ENCODE results near the gene OPA1.

Gene OPA1

GRCh38 chr3:193729088-193729465 is 136.1 kb downstream of the OPA1 start:
- DNase-seq (ENCODE audit: low read depth), result no peak
- no peak overlapping the region for H3K4me3 ChIP-seq (ENCODE audit: control insufficient read depth, low read depth, low read length)
- TF ChIP-seq CTCF (IDR thresholded peaks at IDR 0.05; ENCODE audit: control insufficient read depth, insufficient read depth, low read depth, low read length, missing control alignments), result no peak

DNA sequence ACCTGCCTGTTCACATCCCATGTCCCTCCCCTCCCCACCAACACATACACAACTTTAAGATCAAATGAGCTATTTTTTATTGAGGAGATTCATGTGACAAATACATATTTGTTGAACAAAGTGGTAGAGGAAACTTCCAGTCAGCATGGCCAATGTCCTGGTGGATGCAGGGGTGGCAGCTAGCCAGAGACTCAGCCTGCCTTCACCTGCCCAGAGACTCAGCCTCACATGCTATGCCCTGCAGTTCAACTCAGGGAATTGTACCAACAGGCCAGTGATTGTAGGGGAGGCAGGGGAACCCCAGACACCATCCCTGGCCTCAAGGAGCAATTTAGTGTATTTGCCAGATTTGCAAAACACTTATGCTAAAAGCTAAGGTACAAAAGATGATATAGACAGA is 136.6 kb downstream of the OPA1 start:
- DNase-seq (ENCODE audit: low read depth), result no peak
- H3K4me3 ChIP-seq (ENCODE audit: control insufficient read depth, low read depth, low read length), result no peak overlapping the region
- no peak for TF ChIP-seq CTCF (IDR thresholded peaks at IDR 0.05; ENCODE audit: control insufficient read depth, insufficient read depth, low read depth, low read length, missing control alignments)

- no peak for TF ChIP-seq CTCF (IDR thresholded peaks at IDR 0.05; ENCODE audit: control insufficient read depth, insufficient read depth, low read depth, low read length, missing control alignments)
- no peak for DNase-seq (ENCODE audit: low read depth)
Measured at GRCh38 chr3:193730511-193730910, 137.5 kb downstream of the OPA1 start.

GRCh38 chr3:193730976-193731375 is 138.0 kb downstream of the OPA1 start:
- no peak for TF ChIP-seq CTCF (IDR thresholded peaks at IDR 0.05; ENCODE audit: control insufficient read depth, insufficient read depth, low read depth, low read length, missing control alignments)
- DNase-seq (ENCODE audit: low read depth), result no peak
- H3K4me3 ChIP-seq (ENCODE audit: control insufficient read depth, low read depth, low read length), result no peak overlapping the region

More at GRCh38 chr3:193730511-193730910, 137.5 kb downstream of the OPA1 start:
- no peak overlapping the region for H3K4me3 ChIP-seq (ENCODE audit: control insufficient read depth, low read depth, low read length)

DNA sequence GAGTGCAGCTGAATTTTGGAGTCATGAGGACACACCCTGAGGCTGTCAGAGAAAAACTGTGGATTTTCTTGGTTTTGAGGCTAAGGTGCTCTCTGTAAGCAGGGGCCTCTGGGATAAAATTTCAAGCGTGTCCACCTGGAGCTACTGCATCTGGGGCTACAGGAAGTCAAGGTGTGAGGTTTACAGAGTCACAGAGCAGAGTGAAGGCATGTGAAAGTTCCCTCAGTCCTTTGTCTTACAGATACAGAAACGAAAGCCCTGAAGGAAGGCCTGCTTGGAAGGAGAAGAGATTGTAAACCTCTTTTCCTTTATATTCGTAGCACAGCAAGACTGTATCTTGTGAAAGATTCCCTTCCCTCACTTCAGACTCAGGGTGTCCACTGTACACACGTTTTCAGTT is 138.6 kb downstream of the OPA1 start:
- no peak overlapping the region for H3K4me3 ChIP-seq (ENCODE audit: control insufficient read depth, low read depth, low read length)
- no peak for TF ChIP-seq CTCF (IDR thresholded peaks at IDR 0.05; ENCODE audit: control insufficient read depth, insufficient read depth, low read depth, low read length, missing control alignments)
- DNase-seq (ENCODE audit: low read depth), result no peak

DNA sequence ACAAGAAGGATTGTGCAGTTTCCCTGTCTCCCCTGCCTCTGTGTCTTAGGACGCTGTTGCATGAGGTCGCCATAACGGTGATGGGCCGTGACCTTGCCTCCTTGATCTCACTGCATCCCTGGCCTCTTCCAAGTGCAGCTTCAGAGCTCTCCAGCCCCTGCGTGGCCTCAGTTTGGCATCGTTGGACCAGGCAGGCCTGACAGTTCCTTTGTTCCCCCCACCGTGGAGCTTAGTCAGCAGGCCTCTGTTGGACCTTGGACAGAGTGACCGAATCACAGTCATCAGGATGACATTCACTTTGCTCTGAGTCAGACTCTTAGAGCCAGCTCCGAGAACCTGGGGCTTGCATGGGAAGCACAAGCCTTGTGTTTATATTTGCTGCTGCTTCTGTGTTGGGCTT is 139.4 kb downstream of the OPA1 start:
- DNase-seq (ENCODE audit: low read depth), result peak; percentile 10
- no peak overlapping the region for H3K4me3 ChIP-seq (ENCODE audit: control insufficient read depth, low read depth, low read length)
- TF ChIP-seq CTCF (IDR thresholded peaks at IDR 0.05; ENCODE audit: control insufficient read depth, insufficient read depth, low read depth, low read length, missing control alignments), result no peak

DNA sequence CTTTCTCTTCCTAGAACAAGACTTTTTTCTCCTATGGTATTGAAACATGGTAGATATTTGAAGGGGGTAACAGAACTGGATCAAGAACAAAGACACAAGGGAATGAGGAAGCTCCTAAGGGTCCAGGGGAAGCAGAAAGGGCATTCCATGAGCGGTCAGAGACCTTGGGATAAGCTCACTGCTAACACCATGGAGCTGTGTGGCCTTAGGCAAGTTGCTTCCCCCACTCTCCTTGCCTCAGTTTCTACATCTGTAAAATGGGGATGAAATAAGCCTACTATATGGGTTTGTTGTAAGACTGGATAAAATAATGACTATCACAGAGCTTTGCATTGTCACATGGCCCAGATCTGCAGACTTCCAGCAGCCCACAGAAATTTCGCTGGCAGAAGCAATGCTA is 139.8 kb downstream of the OPA1 start:
- DNase-seq (ENCODE audit: low read depth), result no peak
- no peak for TF ChIP-seq CTCF (IDR thresholded peaks at IDR 0.05; ENCODE audit: control insufficient read depth, insufficient read depth, low read depth, low read length, missing control alignments)
- H3K4me3 ChIP-seq (ENCODE audit: control insufficient read depth, low read depth, low read length), result no peak overlapping the region

All from AG09309 (cell line).